ENCODE measurements around the gene PBRM1.

- no peak for TF ChIP-seq CTCF (IDR thresholded peaks at IDR 0.05)
- TF ChIP-seq ZFX (IDR thresholded peaks at IDR 0.05; ENCODE audit: borderline replicate concordance): no peak
Observed at GRCh38 chr3:52546111-52546901, 139.4 kb downstream of the PBRM1 start.

Data from 22Rv1 (cell line).